Activated CD4-positive, alpha-beta memory T cell treated with anti-CD3 and anti-CD28 coated beads, Interleukin-2, amount 10 ng/mL, durations not matched to agents 7 days and 5 days (primary cell): Measurements from ENCODE around the gene CARHSP1. TPM values are rescaled to one million over a fixed set of nuclear protein-coding genes. Genes with fewer than 3 reads are reported as not detected.
"Not testable (repeated sequence)": the region's sequence is repeated elsewhere in the genome, so short reads cannot be mapped to it uniquely, and the experiment has no call there.

Experiments used
- CTCF ChIA-PET: fragments of 350-600 bp; sonication (Branson Sonifier 250); formaldehyde crosslinking; loops from one replicate; lab custom pipeline; 2021; ENCODE audit warnings: antibody characterized with exemption, inconsistent platforms; lab: Charles Lee
- POLR2A ChIA-PET: fragments of 350-600 bp; sonication (Branson Sonifier 250); formaldehyde crosslinking; loops from one replicate; lab custom pipeline; 2021; ENCODE audit warnings: antibody characterized with exemption; lab: Charles Lee
- DNase-seq: peaks from one replicate; pipeline ENCODE4 v3.0.0-alpha.2; 2020
- H3K27ac Mint-ChIP-seq: one replicate; pipeline ENCODE4 v1.8.0; 2021; ENCODE audit warnings: mild to moderate bottlenecking, mixed read lengths
- H3K27me3 Mint-ChIP-seq: one replicate; pipeline ENCODE4 v1.8.0; 2021; ENCODE audit warnings: mixed read lengths
- H3K36me3 Mint-ChIP-seq: one replicate; pipeline ENCODE4 v1.8.0; 2021; ENCODE audit warnings: low read depth, mixed read lengths
- H3K4me1 Mint-ChIP-seq: one replicate; pipeline ENCODE4 v1.8.0; 2021; ENCODE audit warnings: mixed read lengths
- H3K4me3 Mint-ChIP-seq: one replicate; pipeline ENCODE4 v1.8.0; 2021; ENCODE audit warnings: mild to moderate bottlenecking, mixed read lengths
- H3K9me3 Mint-ChIP-seq: one replicate; pipeline ENCODE4 v1.8.0; 2021; ENCODE audit warnings: mixed read lengths
- total RNA-seq, 2 experiments: library from RNA; stranded (reverse); gene quantifications; one replicate each; pipeline ENCODE4 v1.2.3, GENCODE V29; 2021

Gene CARHSP1
- total RNA-seq, 2 experiments from 2014 or later: 168 to 179 TPM

DNA sequence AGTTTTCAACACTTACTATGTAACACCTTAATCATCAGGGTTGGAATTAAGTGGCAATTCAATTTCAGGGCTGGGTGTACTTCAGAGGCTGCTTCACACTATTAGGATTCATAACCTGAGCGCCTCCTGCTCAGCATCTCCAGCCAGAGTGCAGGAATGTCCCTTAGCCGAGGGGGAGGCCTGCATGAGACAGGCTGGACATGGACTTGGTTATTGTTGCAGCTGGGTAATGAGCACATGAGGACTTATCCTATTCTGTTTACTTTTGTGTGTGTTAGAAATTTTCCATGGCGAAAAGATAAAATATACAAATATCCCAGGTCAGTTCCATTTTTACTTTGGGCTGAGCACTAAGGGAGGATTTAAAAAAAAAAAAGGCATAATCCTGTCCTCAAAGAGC, 60.8 kb downstream of the CARHSP1 start:
- H3K27me3 Mint-ChIP-seq: no peaks in the 10 kb centered on the region
- H3K4me3 Mint-ChIP-seq: no peak overlapping the region
- H3K36me3 Mint-ChIP-seq: peaks cover 79% of the 10 kb centered on the region
- no peak for DNase-seq
- H3K4me1 Mint-ChIP-seq: peaks cover 12% of the 10 kb centered on the region
- no peak overlapping the region for H3K27ac Mint-ChIP-seq
- no peaks in the 10 kb centered on the region for H3K9me3 Mint-ChIP-seq
- ChIA-PET CTCF (no interaction called here), POLR2A (no interaction called here)

GRCh38 chr16:8807189-8807588, 61.6 kb downstream of the CARHSP1 start:
- Mint-ChIP-seq H3K36me3 (peaks cover 79% of the 10 kb centered on the region), H3K27me3 (no peaks in the 10 kb centered on the region), H3K4me1 (peaks cover 5% of the 10 kb centered on the region), H3K9me3 (no peaks in the 10 kb centered on the region), H3K27ac (no peak overlapping the region), H3K4me3 (no peak overlapping the region)
- no peak for DNase-seq
- POLR2A ChIA-PET: interaction anchor here (0.6 kb wide), 1 partner anchor 18 kb away, joined by 3 read pairs; no protein-coding TSS in a partner anchor
- CTCF ChIA-PET: no interaction called here

- ChIA-PET POLR2A (interaction anchor here (1.3 kb wide), 1 partner anchor 64 kb away, joined by 3 read pairs; no protein-coding TSS in a partner anchor), CTCF (interaction anchor here (1.3 to 1.4 kb wide), 2 partner anchors 9 to 129 kb away, joined by 3 to 4 read pairs; partner anchors contain the start of genes PMM2 and TMEM186)
- Mint-ChIP-seq H3K4me1 (peaks cover 4% of the 10 kb centered on the region), H3K36me3 (peaks cover 78% of the 10 kb centered on the region), H3K27me3 (no peaks in the 10 kb centered on the region), H3K9me3 (no peaks in the 10 kb centered on the region), H3K27ac (no peak overlapping the region), H3K4me3 (no peak overlapping the region)
- DNase-seq: no peak
These were observed 62.4 kb downstream of the CARHSP1 start for GRCh38 chr16:8806272-8806983.

DNA sequence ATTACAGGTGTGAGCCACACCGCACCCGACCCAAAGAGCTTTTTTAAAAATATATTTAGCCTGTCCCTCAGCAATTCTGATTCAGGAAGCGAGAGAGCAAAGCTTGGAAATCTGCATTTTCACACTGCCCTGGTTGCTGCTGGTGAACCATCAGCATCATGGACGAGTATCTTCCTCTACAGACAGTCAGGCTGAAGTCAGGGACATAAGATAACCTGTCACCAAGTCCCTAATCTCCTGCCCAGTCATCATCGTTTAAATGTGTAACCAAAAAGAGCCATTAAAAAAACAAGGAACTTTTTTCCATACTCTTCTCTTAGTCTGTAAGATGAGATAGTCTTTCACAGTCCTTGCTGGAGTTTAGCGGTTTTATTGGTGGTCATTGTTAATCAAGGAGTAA, 64.5 kb downstream of the CARHSP1 start:
- POLR2A ChIA-PET: interaction anchor here (1.1 kb wide), 1 partner anchor 13 kb away, joined by 4 read pairs; no protein-coding TSS in a partner anchor
- H3K36me3 Mint-ChIP-seq: peaks cover 65% of the 10 kb centered on the region
- no peaks in the 10 kb centered on the region for H3K27me3 Mint-ChIP-seq
- DNase-seq: no peak
- no peak overlapping the region for H3K4me3 Mint-ChIP-seq
- CTCF ChIA-PET: no interaction called here
- no peak overlapping the region for H3K27ac Mint-ChIP-seq
- H3K4me1 Mint-ChIP-seq: peaks cover 15% of the 10 kb centered on the region
- no peaks in the 10 kb centered on the region for H3K9me3 Mint-ChIP-seq

- H3K4me3 Mint-ChIP-seq, DNase-seq, H3K9me3 Mint-ChIP-seq, CTCF ChIA-PET, H3K27me3 Mint-ChIP-seq: not testable (repeated sequence)
- Mint-ChIP-seq H3K4me1 (peaks cover 20% of the 10 kb centered on the region), H3K27ac (peak overlapping the region; percentile 35), H3K36me3 (peaks cover 62% of the 10 kb centered on the region)
- POLR2A ChIA-PET: interaction anchor here (1.1 kb wide), 1 partner anchor 13 kb away, joined by 4 read pairs; no protein-coding TSS in a partner anchor
These were observed 65.1 kb downstream of the CARHSP1 start for GRCh38 chr16:8803733-8804132.

Other genes starting within 250 kb of the CARHSP1 start
- gene METTL22, start 247.3 kb downstream of the CARHSP1 start, total RNA-seq: 10 to 100 TPM; 25.7 to 27.6 TPM
- gene ABAT, start 194.4 kb downstream of the CARHSP1 start, total RNA-seq: 1 to 10 TPM; 5.5 to 5.9 TPM
- gene TMEM186, start 71.4 kb downstream of the CARHSP1 start, total RNA-seq: 10 to 100 TPM; 12.2 to 12.6 TPM
- 10 to 100 TPM; 41.7 to 41.8 TPM for gene PMM2, start 71.2 kb downstream of the CARHSP1 start, total RNA-seq
- gene LITAFD, start 13.3 kb upstream of the CARHSP1 start, total RNA-seq: not detected
- gene USP7, start 94.9 kb upstream of the CARHSP1 start, total RNA-seq: 100 to 1,000 TPM; 162 to 166 TPM
- 10 to 100 TPM; 65.1 to 65.3 TPM for gene HAPSTR1, start 222.6 kb upstream of the CARHSP1 start, total RNA-seq